SK-N-SH (cell line): Measurements from ENCODE around the gene KLK11. TPM values are rescaled to one million over a fixed set of nuclear protein-coding genes. Genes with fewer than 3 reads are reported as not detected.

ENCODE experiments used
- CTCF ChIA-PET: fragments of 300-600, 350-600 bp; formaldehyde crosslinking; extraction: SDS; loops from one replicate; lab custom pipeline; 2021; lab: Yijun Ruan, JAX
- POLR2A ChIA-PET: fragments of 350-600 bp; sonication (Branson Sonifier 250); formaldehyde crosslinking; extraction: SDS; loops from one replicate; lab custom pipeline; 2020; ENCODE audit warnings: antibody characterized with exemption, inconsistent platforms; lab: Yijun Ruan, JAX
- DNase-seq: peaks from one replicate; pipeline ENCODE4 v3.0.0; 2012
- H2AFZ ChIP-seq: fragments of 200-600 bp; sonication (generic); 2 replicates; pipeline ENCODE4 v1.8.1; 2016; ENCODE audit warnings: antibody characterized with exemption, mild to moderate bottlenecking, low read depth
- H3F3A ChIP-seq: fragments of 200-600 bp; sonication (generic); replicated peaks from 2 replicates; pipeline ENCODE3; 2016; ENCODE audit warnings: antibody characterized with exemption, mild to moderate bottlenecking; ENCODE audit not compliant: insufficient read depth
- H3K27ac ChIP-seq, 2 experiments: fragments of 200-500 bp in 1 of 2; fragments of 200-600 bp in 1 of 2; sonication (Bioruptor generic) in 1 of 2; sonication (generic), shearing (Covaris generic) in 1 of 2; 2 replicates each; pipeline versions ENCODE4 v1.5.1 to v1.6.1; 2014 to 2016; ENCODE audit warnings: low read depth in 2 of 2, inconsistent platforms in 1 of 2, low read length in 1 of 2, mild to moderate bottlenecking in 1 of 2, mixed read lengths in 1 of 2
- H3K27me3 ChIP-seq: fragments of 200-600 bp; sonication (generic), shearing (Covaris generic); 2 replicates; pipeline ENCODE4 v1.6.1; 2016; ENCODE audit warnings: mixed run types; ENCODE audit not compliant: insufficient read depth
- H3K36me3 ChIP-seq, 2 experiments: fragments of 200-500 bp in 1 of 2; fragments of 200-600 bp in 1 of 2; sonication (Bioruptor generic) in 1 of 2; sonication (generic) in 1 of 2; replicated peaks in 1 of 2; 2 replicates each; pipeline versions ENCODE3 to v1.5.1; 2014 to 2016; ENCODE audit warnings: low read length in 1 of 2, mild to moderate bottlenecking in 1 of 2; ENCODE audit not compliant: insufficient read depth in 2 of 2, control insufficient read depth in 1 of 2
- H3K4me1 ChIP-seq, 2 experiments: fragments of 200-500 bp in 1 of 2; fragments of 200-600 bp in 1 of 2; sonication (Bioruptor generic) in 1 of 2; sonication (generic), shearing (Covaris generic) in 1 of 2; 2 replicates each; pipeline versions ENCODE4 v1.5.1 to v1.6.1; 2014 to 2016; ENCODE audit warnings: low read depth in 1 of 2, low read length in 1 of 2, mixed run types in 1 of 2; ENCODE audit not compliant: insufficient read depth in 2 of 2, control insufficient read depth in 1 of 2
- H3K4me2 ChIP-seq: fragments of 200-600 bp; sonication (generic), shearing (Covaris generic); 2 replicates; pipeline ENCODE4 v1.6.1; 2017; ENCODE audit warnings: mixed run types
- H3K4me3 ChIP-seq, 2 experiments: fragments of 200-500 bp in 1 of 2; fragments of 200-600 bp in 1 of 2; sonication (Bioruptor generic) in 1 of 2; sonication (generic), shearing (Covaris generic) in 1 of 2; 2 replicates each; pipeline versions ENCODE4 v1.5.1 to v1.8.1; 2014 to 2016; ENCODE audit warnings: low read depth in 2 of 2, inconsistent platforms in 1 of 2, low read length in 1 of 2, mild to moderate bottlenecking in 1 of 2, mixed read lengths in 1 of 2, moderate library complexity in 1 of 2
- H3K79me2 ChIP-seq: fragments of 200-600 bp; sonication (generic); 2 replicates; pipeline ENCODE4 v1.8.1; 2017; ENCODE audit warnings: mild to moderate bottlenecking; ENCODE audit not compliant: insufficient read depth
- H3K9ac ChIP-seq: fragments of 200-600 bp; sonication (generic); 2 replicates; pipeline ENCODE4 v1.6.1; 2017; ENCODE audit warnings: mixed run types
- H3K9me2 ChIP-seq: fragments of 200-600 bp; sonication (generic); 2 replicates; pipeline ENCODE4 v1.6.1; 2017; ENCODE audit warnings: mixed run types
- H3K9me3 ChIP-seq: fragments of 200-600 bp; sonication (generic); 2 replicates; pipeline ENCODE4 v1.6.1; 2017; ENCODE audit warnings: mixed run types, mild to moderate bottlenecking, moderate library complexity
- H4K20me1 ChIP-seq: fragments of 200-600 bp; sonication (generic); 2 replicates; pipeline ENCODE4 v1.6.1; 2017; ENCODE audit warnings: mild to moderate bottlenecking, mixed run types; ENCODE audit not compliant: insufficient read depth
- ELF1 ChIP-seq: IDR thresholded peaks from 2 replicates; pipeline ENCODE4 v1.4.0; 2012
- EP300 ChIP-seq, 2 experiments: IDR thresholded peaks; 2 replicates each; pipeline versions ENCODE4 v1.4.0 to v1.6.1; 2012; ENCODE audit warnings: borderline replicate concordance in 1 of 2, low read depth in 1 of 2, low read length in 1 of 2
- EZH2phosphoT487 ChIP-seq: fragments of 200-600 bp; sonication (generic); IDR thresholded peaks from 2 replicates; pipeline ENCODE4 v1.6.1; 2017; ENCODE audit warnings: low read depth, mixed run types, mild to moderate bottlenecking, antibody characterized with exemption, moderate library complexity, borderline replicate concordance
- FOXM1 ChIP-seq: IDR thresholded peaks from 2 replicates; pipeline ENCODE4 v1.4.0; 2012; ENCODE audit warnings: low read depth, mild to moderate bottlenecking
- GABPA ChIP-seq: IDR thresholded peaks from 2 replicates; pipeline ENCODE4 v1.4.0; 2012; ENCODE audit warnings: low read depth, mild to moderate bottlenecking
- GATA2 ChIP-seq: sonication (generic); formaldehyde crosslinking; IDR thresholded peaks from 2 replicates; pipeline ENCODE4 v1.5.0; 2020; ENCODE audit warnings: mild to moderate bottlenecking, missing genetic modification reagents
- JUND ChIP-seq: IDR thresholded peaks from 2 replicates; pipeline ENCODE4 v1.4.0; 2012
- MEF2A ChIP-seq: IDR thresholded peaks from 2 replicates; pipeline ENCODE4 v1.4.0; 2012; ENCODE audit warnings: low read depth, borderline replicate concordance
- PBX3 ChIP-seq: IDR thresholded peaks from 2 replicates; pipeline ENCODE4; 2012
- POLR2AphosphoS5 ChIP-seq: IDR thresholded peaks from 2 replicates; pipeline ENCODE4 v1.6.1; 2012; ENCODE audit warnings: low read depth, low read length
- RAD21 ChIP-seq: IDR thresholded peaks from 2 replicates; pipeline ENCODE4 v1.6.1; 2012; ENCODE audit warnings: mild to moderate bottlenecking, low read length
- SIN3A ChIP-seq: IDR thresholded peaks from 2 replicates; pipeline ENCODE4 v1.6.1; 2012; ENCODE audit warnings: low read depth, mild to moderate bottlenecking, low read length, moderate library complexity, borderline replicate concordance
- TAF1 ChIP-seq: IDR thresholded peaks from 2 replicates; pipeline ENCODE4 v1.6.1; 2012; ENCODE audit warnings: low read depth, mild to moderate bottlenecking, low read length, moderate library complexity, borderline replicate concordance
- TCF12 ChIP-seq: IDR thresholded peaks from 2 replicates; pipeline ENCODE4 v1.4.0; 2012
- TEAD4 ChIP-seq: IDR thresholded peaks from 2 replicates; pipeline ENCODE4 v1.4.0; 2012; ENCODE audit warnings: mild to moderate bottlenecking, borderline replicate concordance; ENCODE audit not compliant: insufficient read depth
- USF2 ChIP-seq: fragments of 150-350 bp; IDR thresholded peaks from 2 replicates; pipeline ENCODE4 v1.6.1; 2017; ENCODE audit warnings: antibody characterized with exemption, low read length, low read depth, borderline replicate concordance
- WGBS: methylation state at CpG from one replicate; pipeline ENCODE4 v1.1.6; 2017; ENCODE audit warnings: low lambda C conversion rate; 5-methylcytosine and 5-hydroxymethylcytosine counted together
- polyA plus RNA-seq, 3 experiments: library from polyadenylated mRNA; depleted of rRNA; stranded (reverse); fragments of >200 nt; gene quantifications; 2 replicates each; pipeline ENCODE4 v1.2.3, GENCODE V29; 2012
- TF ChIP-seq, protein P1 (sequence below): fragments of 200-600 bp; sonication (generic); IDR thresholded peaks from 2 replicates; pipeline ENCODE4 v1.6.1; 2017; ENCODE audit warnings: antibody characterized with exemption, mild to moderate bottlenecking, moderate library complexity
- TF ChIP-seq, protein P2 (sequence below): IDR thresholded peaks from 2 replicates; pipeline ENCODE4 v1.4.0; 2012; ENCODE audit warnings: low read depth, borderline replicate concordance
- TF ChIP-seq, protein P3 (sequence below): IDR thresholded peaks from 2 replicates; pipeline ENCODE4 v1.4.0; 2012; ENCODE audit warnings: low read depth

KLK11 gene
- polyA plus RNA-seq, 1 of the 3 experiments (the other 2 are of a cell fraction), result not detected

GRCh38 chr19:51043497-51043896, 17.1 kb upstream of the KLK11 start:
- POLR2A ChIA-PET, result no interaction called here
- Histone ChIP-seq H3K4me1 (no peaks in the 10 kb centered on the region), H3K36me3 (no peaks in the 10 kb centered on the region), H4K20me1 (no peaks in the 10 kb centered on the region), H3K4me2 (no peak overlapping the region), H3K27me3 (peaks cover 37% of the 10 kb centered on the region; the same call in 1 of the 2 replicates), H3K9me2 (no peaks in the 10 kb centered on the region), H3K9me3 (no peaks in the 10 kb centered on the region), H2AFZ (no peak overlapping the region), H3K79me2 (no peaks in the 10 kb centered on the region), H3K27ac (no peak overlapping the region), H3K4me3 (no peak overlapping the region), H3K9ac (no peak overlapping the region), H3F3A (no peaks in the 10 kb centered on the region)
- CTCF ChIA-PET, result interaction anchor here (0.9 to 1.3 kb wide), 2 partner anchors 22 to 26 kb away, joined by 4 read pairs; no protein-coding TSS in a partner anchor
- TF ChIP-seq SIN3A, result no peak
- TF ChIP-seq, protein P1, sequence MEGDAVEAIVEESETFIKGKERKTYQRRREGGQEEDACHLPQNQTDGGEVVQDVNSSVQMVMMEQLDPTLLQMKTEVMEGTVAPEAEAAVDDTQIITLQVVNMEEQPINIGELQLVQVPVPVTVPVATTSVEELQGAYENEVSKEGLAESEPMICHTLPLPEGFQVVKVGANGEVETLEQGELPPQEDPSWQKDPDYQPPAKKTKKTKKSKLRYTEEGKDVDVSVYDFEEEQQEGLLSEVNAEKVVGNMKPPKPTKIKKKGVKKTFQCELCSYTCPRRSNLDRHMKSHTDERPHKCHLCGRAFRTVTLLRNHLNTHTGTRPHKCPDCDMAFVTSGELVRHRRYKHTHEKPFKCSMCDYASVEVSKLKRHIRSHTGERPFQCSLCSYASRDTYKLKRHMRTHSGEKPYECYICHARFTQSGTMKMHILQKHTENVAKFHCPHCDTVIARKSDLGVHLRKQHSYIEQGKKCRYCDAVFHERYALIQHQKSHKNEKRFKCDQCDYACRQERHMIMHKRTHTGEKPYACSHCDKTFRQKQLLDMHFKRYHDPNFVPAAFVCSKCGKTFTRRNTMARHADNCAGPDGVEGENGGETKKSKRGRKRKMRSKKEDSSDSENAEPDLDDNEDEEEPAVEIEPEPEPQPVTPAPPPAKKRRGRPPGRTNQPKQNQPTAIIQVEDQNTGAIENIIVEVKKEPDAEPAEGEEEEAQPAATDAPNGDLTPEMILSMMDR, result no peak
- TF ChIP-seq USF2, result no peak
- no peak for TF ChIP-seq GABPA
- TF ChIP-seq FOXM1, result no peak
- no peak for TF ChIP-seq TCF12
- TF ChIP-seq RAD21, result no peak
- 11% methylated on average over 3 of the region's 9 CpGs for WGBS
- no peak for DNase-seq

DNA sequence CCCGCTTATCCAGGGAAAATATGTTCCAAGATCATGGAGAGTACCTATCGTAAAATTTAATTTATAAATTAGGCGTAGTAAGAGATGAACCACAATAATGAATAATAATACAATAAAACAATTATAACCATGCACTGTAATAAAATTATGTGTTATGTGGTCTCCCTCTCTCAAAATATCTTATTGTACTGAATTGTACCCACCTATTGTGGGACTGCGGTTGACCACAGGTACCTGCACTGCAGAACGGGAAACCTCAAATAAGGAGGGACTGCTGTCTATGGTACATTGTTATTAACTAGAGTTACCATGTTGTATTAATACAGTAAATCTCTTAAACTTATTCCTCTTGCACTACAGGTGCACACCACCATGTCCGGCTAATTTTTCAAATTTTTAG, 13.7 kb upstream of the KLK11 start:
- H3K9me2 ChIP-seq, result no peaks in the 10 kb centered on the region
- H3K27ac ChIP-seq, result no peak overlapping the region
- no peaks in the 10 kb centered on the region for H3K36me3 ChIP-seq
- no peak overlapping the region for H3K9ac ChIP-seq
- no peaks in the 10 kb centered on the region for H3K79me2 ChIP-seq
- no peaks in the 10 kb centered on the region for H4K20me1 ChIP-seq
- no peak for TF ChIP-seq JUND
- TF ChIP-seq RAD21, result no peak
- TF ChIP-seq PBX3, result no peak
- TF ChIP-seq POLR2AphosphoS5, result no peak
- TF ChIP-seq MEF2A, result no peak
- TF ChIP-seq, protein P2, sequence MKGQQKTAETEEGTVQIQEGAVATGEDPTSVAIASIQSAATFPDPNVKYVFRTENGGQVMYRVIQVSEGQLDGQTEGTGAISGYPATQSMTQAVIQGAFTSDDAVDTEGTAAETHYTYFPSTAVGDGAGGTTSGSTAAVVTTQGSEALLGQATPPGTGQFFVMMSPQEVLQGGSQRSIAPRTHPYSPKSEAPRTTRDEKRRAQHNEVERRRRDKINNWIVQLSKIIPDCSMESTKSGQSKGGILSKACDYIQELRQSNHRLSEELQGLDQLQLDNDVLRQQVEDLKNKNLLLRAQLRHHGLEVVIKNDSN, result no peak
- TF ChIP-seq TEAD4, result no peak
- no peak for TF ChIP-seq EP300 (IDR thresholded peaks at IDR 0.05; ENCODE audit: borderline replicate concordance in 1 of 2, low read depth in 1 of 2, low read length in 1 of 2)
- TF ChIP-seq TCF12, result no peak
- TF ChIP-seq SIN3A, result no peak
- TF ChIP-seq USF2, result no peak
- TF ChIP-seq, protein P3, sequence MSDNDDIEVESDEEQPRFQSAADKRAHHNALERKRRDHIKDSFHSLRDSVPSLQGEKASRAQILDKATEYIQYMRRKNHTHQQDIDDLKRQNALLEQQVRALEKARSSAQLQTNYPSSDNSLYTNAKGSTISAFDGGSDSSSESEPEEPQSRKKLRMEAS, result no peak
- no peak for TF ChIP-seq GATA2
- no peak for TF ChIP-seq ELF1
- TF ChIP-seq TAF1, result no peak
- TF ChIP-seq EZH2phosphoT487, result no peak
- no peak for TF ChIP-seq GABPA
- no peak overlapping the region for H3K4me2 ChIP-seq
- no peaks in the 10 kb centered on the region for H3K9me3 ChIP-seq
- H2AFZ ChIP-seq, result no peak overlapping the region
- 15% methylated on average over 6 of the region's 6 CpGs for WGBS
- H3K4me1 ChIP-seq, result no peaks in the 10 kb centered on the region
- ChIA-PET POLR2A (no interaction called here), CTCF (interaction anchor here (1.5 kb wide), 1 partner anchor 19 kb away, joined by 4 read pairs; no protein-coding TSS in a partner anchor)
- H3F3A ChIP-seq, result no peaks in the 10 kb centered on the region
- H3K4me3 ChIP-seq, result no peak overlapping the region
- no peak for DNase-seq
- H3K27me3 ChIP-seq, result peaks cover 21% of the 10 kb centered on the region; the same call in 1 of the 2 replicates
